Activated CD4-positive, CD25-positive, alpha-beta regulatory T cell treated with anti-CD3 and anti-CD28 coated beads, Interleukin-2, amount 50 U/mL, for 16 hours (primary cell): ENCODE data around the gene NALF2.

ENCODE experiments used
- DNase-seq: peaks from one replicate; pipeline ENCODE4 v3.0.0-alpha.2; 2020; ENCODE audit warnings: low read depth, low spot score

NALF2 gene

GRCh38 chrX:69503782-69504625 lies at the start of gene NALF2:
Gene NALF2, plus strand, starts transcription at chrX:69504326. Its CDS starts 957 bp downstream, at chrX:69505283.
- no peak for DNase-seq

GRCh38 chrX:69457756-69458155 lies 46.4 kb upstream of the NALF2 start:
- DNase-seq, result no peak

DNA sequence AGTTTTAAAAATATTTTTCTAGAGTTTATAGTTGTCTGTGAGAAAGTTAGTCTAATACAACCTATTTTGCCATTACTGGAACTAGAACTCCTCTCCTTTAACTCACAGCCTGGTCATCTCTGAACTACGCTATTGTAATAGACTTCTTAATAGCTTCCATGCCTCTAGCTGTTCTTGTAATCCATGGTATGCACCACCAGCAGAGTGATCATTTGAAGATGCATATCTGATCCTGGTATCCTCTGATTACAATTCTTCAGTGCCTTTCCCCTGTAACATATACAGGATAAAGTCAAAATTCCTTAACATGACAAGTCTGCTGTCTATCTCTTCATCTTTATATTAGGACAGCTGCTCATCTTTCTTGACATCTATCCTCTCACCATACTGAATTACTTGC lies 37.6 kb upstream of the NALF2 start:
- DNase-seq, result no peak

GRCh38 chrX:69469975-69470374 lies 34.2 kb upstream of the NALF2 start:
- no peak for DNase-seq

DNA sequence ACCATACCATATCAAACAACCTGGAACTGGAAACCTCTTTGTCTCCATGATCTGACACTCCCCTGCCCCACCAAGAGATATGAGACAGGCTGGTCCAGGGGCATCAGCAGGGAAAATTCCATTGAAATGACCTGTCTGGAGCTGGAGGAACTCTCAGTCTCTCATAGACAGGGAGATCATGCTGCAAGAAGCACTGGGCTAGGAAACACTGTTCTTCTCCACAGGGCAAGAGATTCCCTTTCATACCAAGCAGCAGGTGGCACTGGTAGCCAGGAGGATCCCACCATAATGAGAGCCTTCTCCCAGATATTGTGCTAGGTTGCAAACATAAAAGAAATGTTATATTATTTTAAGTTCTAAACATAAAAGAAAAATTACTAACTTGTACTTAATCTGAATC lies 14.5 kb upstream of the NALF2 start:
- no peak for DNase-seq

DNA sequence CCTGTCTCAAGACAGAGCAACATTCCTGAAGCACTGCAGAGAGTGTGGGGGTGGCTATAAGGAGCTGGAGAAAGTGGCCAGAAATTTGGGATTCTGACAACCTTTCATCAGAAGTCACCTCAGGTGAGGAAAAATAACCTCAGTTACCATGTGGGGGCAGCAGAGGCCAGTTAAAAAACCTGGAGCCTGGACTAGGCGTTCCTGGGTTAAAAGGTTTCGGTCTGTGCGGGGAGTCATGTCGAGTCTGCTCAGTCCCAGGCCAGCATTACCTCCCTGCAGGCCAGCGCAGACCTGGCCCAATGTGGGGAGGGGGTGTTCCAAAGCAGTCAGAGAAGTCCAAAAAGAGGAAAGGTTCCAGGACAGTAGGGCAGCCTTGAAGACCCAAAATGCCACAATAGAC lies 10.9 kb upstream of the NALF2 start:
- DNase-seq, result no peak

DNA sequence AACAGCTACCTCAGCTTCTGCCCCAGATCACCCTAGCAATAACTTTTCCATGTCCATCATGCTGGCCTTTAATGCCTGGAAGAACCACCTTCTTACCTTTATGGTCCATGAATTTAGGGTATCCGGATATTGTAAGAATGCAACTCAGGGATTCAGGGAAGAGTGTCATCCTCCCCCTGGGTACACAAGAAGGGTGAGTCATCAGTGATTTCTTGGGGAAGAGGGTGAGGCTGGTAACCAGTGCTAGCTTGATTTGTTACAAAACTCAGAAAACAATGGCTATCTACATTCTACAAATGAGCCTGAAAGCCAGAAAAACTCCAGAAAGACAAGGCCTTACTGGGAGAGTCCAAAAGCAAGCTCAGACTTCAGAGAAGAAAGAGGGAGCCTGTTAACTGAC lies 10.4 kb upstream of the NALF2 start:
- no peak for DNase-seq

- no peak for DNase-seq
These were observed 7.9 kb upstream of the NALF2 start for GRCh38 chrX:69496183-69496582.

GRCh38 chrX:69501429-69501828 lies 2.7 kb upstream of the NALF2 start:
- no peak for DNase-seq

DNA sequence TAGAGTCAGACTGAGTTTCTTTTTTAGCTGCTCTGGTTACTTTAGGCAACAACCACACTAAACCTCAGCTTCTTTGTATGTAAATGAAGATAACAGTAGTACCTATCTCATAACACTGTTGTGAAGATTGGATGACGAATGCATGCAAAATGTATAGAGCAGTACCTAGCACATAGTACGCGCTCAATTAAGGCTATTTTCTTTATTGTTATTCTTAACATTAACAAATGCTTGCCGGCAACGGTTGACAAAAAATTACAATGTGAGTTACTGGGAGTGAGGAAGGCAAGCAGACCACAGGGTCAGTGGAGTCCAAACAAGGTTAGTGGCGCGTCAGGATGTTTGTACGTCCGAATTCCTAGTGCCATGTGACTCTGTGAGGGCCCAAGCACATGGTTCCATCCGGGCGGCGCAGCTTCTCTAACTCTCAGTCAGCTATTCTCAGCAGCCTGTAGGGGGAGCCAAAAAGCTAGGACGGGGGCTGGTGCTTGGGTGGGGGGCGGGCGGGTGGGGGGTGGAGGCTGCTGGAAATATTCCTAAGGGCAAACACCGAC lies 821 bp upstream of the NALF2 start:
- no peak for DNase-seq

GRCh38 chrX:69504626-69505612 lies 793 bp downstream of the NALF2 start:
- no peak for DNase-seq

DNA sequence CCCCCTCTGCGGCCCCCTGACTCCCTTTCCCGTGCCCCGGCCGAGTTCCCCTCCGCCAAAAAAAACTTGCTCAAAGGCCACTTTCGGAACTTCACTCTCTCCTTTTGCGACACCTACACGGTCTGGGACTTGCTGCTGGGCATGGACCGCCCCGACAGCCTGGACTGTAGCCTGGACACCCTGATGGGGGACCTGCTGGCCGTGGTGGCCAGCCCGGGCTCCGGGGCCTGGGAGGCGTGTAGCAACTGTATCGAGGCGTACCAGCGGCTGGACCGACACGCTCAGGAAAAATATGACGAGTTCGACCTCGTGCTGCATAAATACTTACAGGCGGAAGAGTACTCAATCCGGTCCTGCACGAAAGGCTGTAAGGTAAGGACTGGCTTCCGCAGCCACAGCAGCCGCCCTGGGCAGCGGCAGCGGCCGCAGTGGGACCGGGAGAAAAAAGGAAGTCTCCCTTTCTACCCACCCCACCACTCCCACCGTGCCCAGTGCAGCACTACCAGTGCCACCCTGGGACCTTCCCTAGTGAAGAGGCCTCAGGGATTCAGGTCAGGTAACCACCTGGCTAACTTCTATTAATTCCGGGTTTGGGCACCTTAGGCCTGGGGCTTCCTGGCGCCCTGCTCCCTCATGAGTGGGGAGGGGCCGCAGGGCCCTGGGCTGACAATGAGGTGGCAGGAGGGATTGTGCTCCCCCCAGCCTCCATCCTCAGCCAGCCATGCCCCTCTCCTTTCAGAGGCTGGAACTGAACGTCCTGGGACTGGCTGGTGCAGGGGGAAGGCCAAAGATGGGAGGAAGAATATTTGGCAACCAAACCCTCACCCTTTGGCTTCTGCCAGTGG lies 1.9 kb downstream of the NALF2 start:
- DNase-seq, result no peak

GRCh38 chrX:69506617-69507499 lies 2.7 kb downstream of the NALF2 start:
- no peak for DNase-seq

DNA sequence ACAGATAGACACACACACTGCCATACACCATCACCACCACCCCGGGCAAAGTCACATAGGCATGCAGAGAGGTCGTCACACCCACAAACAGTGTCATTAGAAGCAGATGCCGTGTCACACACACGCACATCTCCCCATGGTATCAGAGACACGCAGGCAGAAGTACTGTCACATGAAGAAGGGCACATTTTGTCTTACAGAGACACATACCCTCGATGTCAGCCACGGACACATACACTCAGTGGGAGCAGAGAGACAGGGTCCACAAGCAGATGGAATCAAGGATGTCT lies 3.3 kb downstream of the NALF2 start:
- DNase-seq, result no peak

DNA sequence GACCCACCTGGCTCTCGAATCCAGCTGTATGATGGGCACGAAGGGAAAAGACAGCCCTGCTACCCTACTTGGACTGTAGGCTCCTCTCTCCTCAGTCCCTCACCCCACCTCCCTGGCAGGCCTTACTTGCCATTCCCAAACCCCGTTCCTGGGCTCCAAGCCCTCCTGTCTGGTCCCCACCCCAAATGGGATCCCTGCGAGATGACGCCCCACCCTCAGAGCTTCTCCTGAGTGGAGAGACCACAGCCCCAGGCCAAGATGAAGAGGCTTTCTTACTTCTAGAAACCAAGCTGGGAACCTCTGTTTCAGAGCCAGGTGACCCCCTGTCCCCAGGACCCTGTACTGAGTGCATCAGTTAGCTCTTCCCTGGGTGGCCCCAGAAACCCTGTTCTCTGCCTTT lies 4.5 kb downstream of the NALF2 start:
- DNase-seq, result no peak

DNA sequence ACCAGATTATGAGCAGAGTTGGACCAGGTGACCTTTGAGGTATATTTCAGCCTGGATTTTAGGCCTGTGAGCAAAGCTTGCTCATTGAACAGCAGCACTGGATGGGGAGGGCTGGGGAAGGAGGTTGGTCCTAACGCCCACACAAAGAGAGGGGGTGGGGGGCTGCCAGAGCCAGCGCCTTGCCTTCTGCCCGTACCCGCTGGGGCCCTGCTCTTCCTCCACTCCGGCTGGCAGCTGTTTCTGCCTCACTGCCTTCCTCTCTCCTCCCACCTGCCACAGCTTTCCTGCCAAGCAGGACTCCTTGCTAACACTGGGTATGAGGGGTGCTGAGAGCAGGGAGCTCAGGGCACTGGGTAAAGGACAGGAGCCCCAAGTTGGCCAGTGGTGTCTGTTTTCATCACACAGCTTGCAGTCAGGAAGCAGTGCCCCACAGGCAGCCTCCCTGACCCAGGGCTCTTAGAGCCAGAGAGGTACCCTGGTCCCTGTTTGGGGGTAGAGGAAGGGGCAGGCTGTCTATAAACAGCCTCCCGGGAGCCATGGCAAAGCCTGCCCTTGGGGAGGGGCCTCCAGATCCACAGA lies 6.1 kb downstream of the NALF2 start:
- DNase-seq, result no peak

GRCh38 chrX:69510914-69511513 lies 6.9 kb downstream of the NALF2 start:
- DNase-seq, result no peak

DNA sequence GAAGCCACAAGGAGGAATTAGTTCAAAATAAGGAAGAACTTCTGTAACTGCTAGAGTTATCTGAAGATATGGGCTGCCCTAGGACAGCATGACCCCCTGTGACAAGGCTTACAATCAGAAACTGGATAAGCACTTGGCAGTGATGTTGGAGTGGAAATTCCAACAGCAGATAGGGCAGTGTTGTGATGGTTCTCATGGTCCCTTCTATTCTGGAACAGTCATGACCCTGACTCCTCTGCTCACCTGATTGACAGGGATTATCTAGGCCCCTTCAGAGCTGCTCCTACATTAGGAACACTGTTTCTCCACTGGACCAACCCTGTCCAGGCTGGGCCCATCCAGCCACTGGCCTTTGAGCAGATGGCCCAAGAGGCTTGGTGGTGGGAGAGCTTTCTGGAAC lies 17.9 kb downstream of the NALF2 start:
- DNase-seq, result no peak

GRCh38 chrX:69523314-69523713 lies 19.2 kb downstream of the NALF2 start:
- no peak for DNase-seq
